PC-3 (cell line): ENCODE data around the gene ASB13. TPM values are rescaled to one million over a fixed set of nuclear protein-coding genes. Genes with fewer than 3 reads are reported as not detected.

Experiments
- ATAC-seq: fragments of 200-7000 bp; cut with Tn5 transposase; 2 replicates; pipeline ENCODE4 v1.9.1; 2020; ENCODE audit warnings: mild to moderate bottlenecking, moderate library complexity
- BruUV-seq: library from RNA; stranded (reverse); fragments of 400-500 nt; replicated peaks from 2 replicates; lab custom pipeline; 2021; lab: Mats Ljungman, UMichigan
- CTCF ChIA-PET: fragments of 300-600 bp; sonication (Branson Sonifier 250); formaldehyde crosslinking; loops from one replicate; lab custom pipeline; 2022; ENCODE audit warnings: antibody characterized with exemption; lab: Charles Lee
- POLR2A ChIA-PET: fragments of 300-600 bp; sonication (Branson Sonifier 250); formaldehyde crosslinking; loops from one replicate; lab custom pipeline; 2022; ENCODE audit warnings: antibody characterized with exemption; ENCODE audit not compliant: unreplicated experiment; lab: Charles Lee
- DNase-seq: peaks from one replicate; pipeline ENCODE4 v3.0.0-alpha.2; 2015
- H2AFZ ChIP-seq: fragments of 300-600 bp; sonication (generic); 2 replicates; pipeline ENCODE4 v1.6.0; 2016; ENCODE audit warnings: antibody characterized with exemption, low read length
- H3F3A ChIP-seq: fragments of 300-600 bp; sonication (generic); one replicate; pipeline ENCODE4 v1.6.0; 2017; ENCODE audit warnings: antibody characterized with exemption, low read length, control low read depth, mild to moderate bottlenecking; ENCODE audit not compliant: unreplicated experiment
- H3K27ac ChIP-seq: fragments of 300-600 bp; sonication (generic); 2 replicates; pipeline ENCODE4 v1.5.1; 2016; ENCODE audit warnings: mild to moderate bottlenecking, low read length
- H3K27me3 ChIP-seq: fragments of 300-600 bp; sonication (generic); 2 replicates; pipeline ENCODE4 v1.6.1; 2016; ENCODE audit warnings: low read length, mixed read lengths
- H3K36me3 ChIP-seq: fragments of 300-600 bp; sonication (generic); 2 replicates; pipeline ENCODE4 v1.6.1; 2016; ENCODE audit warnings: low read depth, mixed run types, low read length, mixed read lengths
- H3K4me1 ChIP-seq: fragments of 300-600 bp; sonication (generic); 2 replicates; pipeline ENCODE4 v1.5.1; 2016; ENCODE audit warnings: low read length; ENCODE audit not compliant: insufficient read depth
- H3K4me2 ChIP-seq: fragments of 300-600 bp; sonication (generic); 2 replicates; pipeline ENCODE4 v1.6.0; 2016; ENCODE audit warnings: low read length
- H3K4me3 ChIP-seq: fragments of 300-600 bp; sonication (generic); 2 replicates; pipeline ENCODE4 v1.5.1; 2016; ENCODE audit warnings: mild to moderate bottlenecking, low read length, mixed read lengths
- H3K79me2 ChIP-seq: fragments of 300-600 bp; sonication (generic); 2 replicates; pipeline ENCODE4 v1.6.1; 2017; ENCODE audit warnings: low read length, mixed read lengths
- H3K9ac ChIP-seq: fragments of 300-600 bp; sonication (generic); 2 replicates; pipeline ENCODE4 v1.6.0; 2016; ENCODE audit warnings: mild to moderate bottlenecking, low read length
- H3K9me2 ChIP-seq: fragments of 300-600 bp; sonication (generic); replicated peaks from 2 replicates; pipeline ENCODE4 v1.6.1; 2016; ENCODE audit warnings: mixed run types, low read length, mixed read lengths
- H3K9me3 ChIP-seq: fragments of 300-600 bp; sonication (generic); 2 replicates; pipeline ENCODE4 v1.6.1; 2016; ENCODE audit warnings: low read length, mixed read lengths
- H4K20me1 ChIP-seq: fragments of 300-600 bp; sonication (generic); 2 replicates; pipeline ENCODE4 v1.6.1; 2016; ENCODE audit warnings: low read length, mixed read lengths
- EZH2 ChIP-seq: fragments of 300-600 bp; sonication (generic); IDR thresholded peaks from one replicate; pipeline ENCODE4 v1.6.1; 2017; ENCODE audit warnings: antibody characterized with exemption, mild to moderate bottlenecking, low read length; ENCODE audit not compliant: unreplicated experiment
- EZH2phosphoT487 ChIP-seq: fragments of 300-600 bp; sonication (generic); IDR thresholded peaks from 2 replicates; pipeline ENCODE4 v1.6.1; 2018; ENCODE audit warnings: mild to moderate bottlenecking, antibody characterized with exemption, low read length, borderline replicate concordance
- intact Hi-C: fragments of 100-400 bp; cut with micrococcal nuclease; formaldehyde crosslinking; loops from 2 replicates; pipeline ENCODE4 v1.9.0; 2023
- total RNA-seq: library from RNA; depleted of rRNA; stranded (reverse); fragments of >200 nt; gene quantifications from 2 replicates; pipeline ENCODE4 v1.2.3, GENCODE V29; 2014
- TF ChIP-seq, protein P1 (sequence below): fragments of 300-600 bp; sonication (generic); conservative IDR thresholded peaks from 2 replicates; pipeline ENCODE4 v1.5.1; 2017; ENCODE audit warnings: antibody characterized with exemption, low read depth, mild to moderate bottlenecking, low read length

Gene ASB13
- total RNA-seq, 1 experiment from 2014 or later, result 6.6 TPM

GRCh38 chr10:5668429-5668828 is 2.0 kb upstream of the ASB13 start:
- no peaks in the 10 kb centered on the region for H3K27me3 ChIP-seq
- intact Hi-C loops, result no loop called here
- no peak overlapping the region for H3K9ac ChIP-seq
- no peaks in the 10 kb centered on the region for H3F3A ChIP-seq
- ATAC-seq (peak; percentile 52), DNase-seq (peak; percentile 53)
- H2AFZ ChIP-seq, result no peak overlapping the region
- H3K4me3 ChIP-seq, result no peak overlapping the region
- no peaks in the 10 kb centered on the region for H3K9me2 ChIP-seq
- no TSS peak for BruUV-seq
- H3K4me2 ChIP-seq, result peak overlapping the region; percentile 46
- H3K9me3 ChIP-seq, result no peaks in the 10 kb centered on the region
- H3K27ac ChIP-seq, result no peak overlapping the region
- CTCF ChIA-PET, result interaction anchor here (0.7 kb wide), 1 partner anchor 376 kb away, joined by 3 read pairs; no protein-coding TSS in a partner anchor
- peaks cover 20% of the 10 kb centered on the region for H3K4me1 ChIP-seq
- H4K20me1 ChIP-seq, result no peaks in the 10 kb centered on the region
- POLR2A ChIA-PET, result no interaction called here
- no peaks in the 10 kb centered on the region for H3K36me3 ChIP-seq
- TF ChIP-seq EZH2phosphoT487 (no peak), EZH2 (no peak)
- TF ChIP-seq, protein P1, sequence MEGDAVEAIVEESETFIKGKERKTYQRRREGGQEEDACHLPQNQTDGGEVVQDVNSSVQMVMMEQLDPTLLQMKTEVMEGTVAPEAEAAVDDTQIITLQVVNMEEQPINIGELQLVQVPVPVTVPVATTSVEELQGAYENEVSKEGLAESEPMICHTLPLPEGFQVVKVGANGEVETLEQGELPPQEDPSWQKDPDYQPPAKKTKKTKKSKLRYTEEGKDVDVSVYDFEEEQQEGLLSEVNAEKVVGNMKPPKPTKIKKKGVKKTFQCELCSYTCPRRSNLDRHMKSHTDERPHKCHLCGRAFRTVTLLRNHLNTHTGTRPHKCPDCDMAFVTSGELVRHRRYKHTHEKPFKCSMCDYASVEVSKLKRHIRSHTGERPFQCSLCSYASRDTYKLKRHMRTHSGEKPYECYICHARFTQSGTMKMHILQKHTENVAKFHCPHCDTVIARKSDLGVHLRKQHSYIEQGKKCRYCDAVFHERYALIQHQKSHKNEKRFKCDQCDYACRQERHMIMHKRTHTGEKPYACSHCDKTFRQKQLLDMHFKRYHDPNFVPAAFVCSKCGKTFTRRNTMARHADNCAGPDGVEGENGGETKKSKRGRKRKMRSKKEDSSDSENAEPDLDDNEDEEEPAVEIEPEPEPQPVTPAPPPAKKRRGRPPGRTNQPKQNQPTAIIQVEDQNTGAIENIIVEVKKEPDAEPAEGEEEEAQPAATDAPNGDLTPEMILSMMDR, result no peak
- H3K79me2 ChIP-seq, result peaks cover 12% of the 10 kb centered on the region

DNA sequence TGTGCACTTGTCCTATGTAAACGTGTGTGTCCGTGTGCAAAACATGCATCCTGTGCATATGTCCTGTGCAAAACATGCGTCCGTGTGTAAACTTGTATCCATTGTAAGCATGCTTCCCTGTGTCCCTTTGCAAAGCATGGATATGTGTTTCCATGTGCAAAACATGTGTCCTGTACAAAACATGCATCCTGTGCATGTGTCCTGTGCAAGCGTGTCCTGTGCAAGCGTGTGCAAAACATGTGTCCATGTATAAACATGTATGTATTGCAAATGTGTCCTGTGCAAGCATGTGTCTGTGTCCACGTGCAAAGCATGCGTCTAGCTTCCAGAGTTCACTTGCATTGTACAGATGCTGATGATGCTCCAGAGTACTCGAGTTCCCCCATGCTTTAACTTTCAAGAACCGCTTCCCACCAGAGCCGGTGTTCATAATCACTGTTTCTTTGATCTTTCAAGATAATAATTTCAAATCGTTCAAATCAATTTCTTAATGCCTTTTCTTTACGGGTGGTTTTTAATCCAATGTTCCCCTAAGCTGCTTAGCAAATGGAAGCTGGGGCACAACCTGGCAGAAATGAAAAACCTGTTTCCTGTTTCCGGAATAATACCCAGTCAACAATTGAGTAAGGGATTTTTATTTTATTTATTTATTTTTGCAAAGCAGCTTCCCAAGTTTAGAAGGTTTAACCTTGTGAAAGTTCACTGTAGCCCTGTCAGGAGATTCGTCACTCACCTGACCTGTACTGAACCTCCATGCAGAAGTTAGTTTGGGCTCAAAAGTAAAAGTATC is 641 bp upstream of the ASB13 start:
- H2AFZ ChIP-seq, result peak overlapping the region; percentile 78
- no peak overlapping the region for H3K9ac ChIP-seq
- peak overlapping the region; percentile 80 for H3K4me3 ChIP-seq
- ChIA-PET CTCF (no interaction called here), POLR2A (no interaction called here)
- no peaks in the 10 kb centered on the region for H3K9me2 ChIP-seq
- H3K79me2 ChIP-seq, result peaks cover 12% of the 10 kb centered on the region
- intact Hi-C loops, result no loop called here
- ATAC-seq, result no peak
- H3F3A ChIP-seq, result no peaks in the 10 kb centered on the region
- H3K27me3 ChIP-seq, result no peaks in the 10 kb centered on the region
- DNase-seq, result no peak
- H3K36me3 ChIP-seq, result no peaks in the 10 kb centered on the region
- H3K4me1 ChIP-seq, result peaks cover 20% of the 10 kb centered on the region
- no peak overlapping the region for H3K27ac ChIP-seq
- no TSS peak for BruUV-seq
- H3K9me3 ChIP-seq, result no peaks in the 10 kb centered on the region
- TF ChIP-seq, protein P1, result no peak
- TF ChIP-seq EZH2phosphoT487 (no peak), EZH2 (no peak)
- no peaks in the 10 kb centered on the region for H4K20me1 ChIP-seq
- H3K4me2 ChIP-seq, result peak overlapping the region; percentile 92

GRCh38 chr10:5665373-5666007 is 905 bp downstream of the ASB13 start:
- BruUV-seq, result TSS peak; percentile 53

More at GRCh38 chr10:5665373-5666007, 905 bp downstream of the ASB13 start:
- no peaks in the 10 kb centered on the region for H3K27me3 ChIP-seq
- peaks cover 21% of the 10 kb centered on the region for H3K4me1 ChIP-seq
- peak overlapping the region; percentile 74 for H3K9ac ChIP-seq
- H3K4me3 ChIP-seq, result peak overlapping the region; percentile 80
- no peaks in the 10 kb centered on the region for H3K9me3 ChIP-seq
- H3K9me2 ChIP-seq, result no peaks in the 10 kb centered on the region
- no peaks in the 10 kb centered on the region for H3F3A ChIP-seq
- H4K20me1 ChIP-seq, result no peaks in the 10 kb centered on the region
- intact Hi-C loops, result no loop called here
- peak overlapping the region; percentile 90 for H3K4me2 ChIP-seq
- no peaks in the 10 kb centered on the region for H3K36me3 ChIP-seq
- TF ChIP-seq EZH2phosphoT487 (no peak), EZH2 (no peak)
- TF ChIP-seq, protein P1, result no peak
- H2AFZ ChIP-seq, result peak overlapping the region; percentile 64
- ChIA-PET CTCF (no interaction called here), POLR2A (no interaction called here)
- H3K79me2 ChIP-seq, result peaks cover 12% of the 10 kb centered on the region
- DNase-seq (no peak), ATAC-seq (no peak)
- H3K27ac ChIP-seq, result no peak overlapping the region
